Epithelial cell of alveolus of lung (primary cell): Measurements from ENCODE around the gene CETN1. TPM values are rescaled to one million over a fixed set of nuclear protein-coding genes. Genes with fewer than 3 reads are reported as not detected.

Experiments used
- total RNA-seq: library from RNA; depleted of rRNA; stranded (reverse); fragments of >200 nt; gene quantifications from 2 replicates; pipeline ENCODE4 v1.2.1, GENCODE V29; 2015

The CETN1 gene
- total RNA-seq = not detected in 2 replicates

GRCh38 chr18:580154-580553 is at the start of gene CETN1:
TSS of gene CETN1 (plus strand) at chr18:580380. CDS start at chr18:580409, 29 bp downstream.

Other genes with a start within 250 kb of the CETN1 start
- gene COLEC12, start 79.7 kb upstream of the CETN1 start, total RNA-seq = 4.0 and 8.8 TPM in 2 replicates
- gene CLUL1, start 16.6 kb downstream of the CETN1 start, total RNA-seq = not detected in 2 replicates
- gene TYMS, start 77.3 kb downstream of the CETN1 start, total RNA-seq = 39.8 and 41.2 TPM in 2 replicates
- gene ENOSF1, start 132.2 kb downstream of the CETN1 start, total RNA-seq = 16.4 and 32.7 TPM in 2 replicates
- gene YES1, start 231.9 kb downstream of the CETN1 start, total RNA-seq = 77.9 and 132 TPM in 2 replicates